ENCODE results near the gene RAB12.
A peak's percentile ranks its signal among the peaks of the same experiment; 100 is the strongest.
"Not testable (repeated sequence)": the region's sequence is repeated elsewhere in the genome, so short reads cannot be mapped to it uniquely, and the experiment has no call there.

Gene RAB12, protein sequence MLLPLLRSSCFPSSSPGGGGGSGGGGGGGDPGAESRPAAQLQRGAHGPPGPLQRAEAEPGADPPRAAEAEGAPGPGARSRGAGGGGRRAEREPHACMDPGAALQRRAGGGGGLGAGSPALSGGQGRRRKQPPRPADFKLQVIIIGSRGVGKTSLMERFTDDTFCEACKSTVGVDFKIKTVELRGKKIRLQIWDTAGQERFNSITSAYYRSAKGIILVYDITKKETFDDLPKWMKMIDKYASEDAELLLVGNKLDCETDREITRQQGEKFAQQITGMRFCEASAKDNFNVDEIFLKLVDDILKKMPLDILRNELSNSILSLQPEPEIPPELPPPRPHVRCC

GRCh38 chr18:8608795-8609658 lies at the start of gene RAB12:
TSS of gene RAB12 (plus strand) at chr18:8609437. CDS start at chr18:8609440, 3 bp downstream.
- DNase-seq: peak; percentile 79

DNA sequence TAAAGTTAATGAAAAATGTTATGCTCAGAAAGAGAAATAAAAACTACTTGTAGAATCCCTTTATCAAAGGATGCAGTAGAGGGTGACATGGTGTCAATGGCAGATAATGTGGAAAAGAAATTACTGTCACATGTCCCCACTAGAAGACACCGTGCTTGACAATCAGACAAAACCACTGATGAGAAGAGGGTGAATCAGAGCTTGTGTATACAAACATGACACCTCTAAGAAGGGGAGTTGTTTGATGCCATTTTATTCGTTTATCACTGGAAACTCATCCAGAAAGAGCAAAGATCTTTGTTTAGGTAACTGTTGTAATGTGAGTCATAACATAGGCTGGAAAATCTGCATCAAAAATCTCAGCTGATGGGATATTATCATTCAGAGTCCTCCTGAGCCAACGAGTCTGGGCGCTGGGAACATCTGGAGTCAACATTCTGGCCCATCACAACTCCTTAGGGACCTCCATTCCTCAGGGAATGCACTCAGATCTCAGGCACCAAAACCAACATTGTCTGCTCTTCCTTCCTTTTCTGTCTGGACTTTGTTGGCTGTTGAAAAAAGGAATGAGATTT lies 49.5 kb upstream of the RAB12 start:
- no peak for DNase-seq

DNA sequence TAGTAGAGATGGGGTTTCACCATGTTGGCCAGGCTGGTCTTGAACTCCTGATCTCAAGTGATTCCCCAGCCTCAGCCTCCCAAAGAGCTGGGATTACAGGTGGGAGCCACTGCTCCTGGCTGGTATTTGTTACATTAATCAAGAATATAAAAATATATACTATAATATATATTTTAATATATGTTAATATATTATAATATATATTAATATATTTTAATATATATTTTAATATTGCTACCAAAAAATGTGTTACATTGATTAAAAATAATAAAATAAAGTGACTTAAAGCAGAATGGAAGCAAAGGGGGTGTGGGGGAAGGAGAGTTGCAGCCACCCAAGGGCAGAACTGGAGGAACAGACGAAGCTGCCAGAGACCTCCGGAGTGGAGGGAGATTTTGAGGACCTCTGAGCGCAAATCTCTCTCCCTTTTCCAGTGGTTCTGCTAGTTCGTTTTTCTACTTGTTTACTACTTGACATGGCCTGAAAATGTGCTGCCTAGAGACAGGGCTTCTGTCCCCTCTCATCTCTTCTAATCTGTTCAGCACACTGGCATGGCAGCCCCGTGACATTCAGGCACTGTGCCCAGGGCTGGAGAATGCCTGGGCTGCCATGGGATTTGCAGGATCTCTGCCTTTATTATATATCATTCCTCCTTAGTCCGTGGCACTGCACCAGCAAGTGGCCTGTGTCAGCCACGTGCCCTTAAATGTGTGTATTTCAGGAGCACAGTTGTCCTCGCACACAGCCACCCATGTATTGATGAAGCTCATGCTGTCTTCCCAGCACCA lies 47.9 kb upstream of the RAB12 start:
- DNase-seq: no peak

GRCh38 chr18:8562070-8562469 lies 47.2 kb upstream of the RAB12 start:
- DNase-seq: no peak

- no peak for DNase-seq
Measured at GRCh38 chr18:8562919-8563318, 46.3 kb upstream of the RAB12 start.

DNA sequence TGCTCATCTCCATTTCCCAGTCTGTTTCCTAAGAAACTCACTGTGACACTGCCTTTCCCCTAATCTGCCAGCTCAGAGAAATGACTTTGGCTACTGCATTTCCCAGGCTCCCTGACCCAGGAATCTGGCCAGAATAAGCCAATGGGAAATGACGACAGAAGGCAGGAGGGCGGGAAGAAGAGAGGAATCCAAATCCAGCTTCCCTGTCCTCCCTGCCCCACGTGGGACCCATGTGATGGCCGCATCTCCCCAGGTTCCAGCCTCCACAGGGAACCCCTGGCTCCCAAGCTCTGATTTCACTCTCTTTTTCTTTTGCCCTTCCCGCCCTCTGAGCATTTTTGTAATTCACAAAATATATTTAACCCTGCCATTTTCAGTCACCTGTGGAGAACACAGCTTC lies 37.8 kb upstream of the RAB12 start:
- DNase-seq: no peak

DNA sequence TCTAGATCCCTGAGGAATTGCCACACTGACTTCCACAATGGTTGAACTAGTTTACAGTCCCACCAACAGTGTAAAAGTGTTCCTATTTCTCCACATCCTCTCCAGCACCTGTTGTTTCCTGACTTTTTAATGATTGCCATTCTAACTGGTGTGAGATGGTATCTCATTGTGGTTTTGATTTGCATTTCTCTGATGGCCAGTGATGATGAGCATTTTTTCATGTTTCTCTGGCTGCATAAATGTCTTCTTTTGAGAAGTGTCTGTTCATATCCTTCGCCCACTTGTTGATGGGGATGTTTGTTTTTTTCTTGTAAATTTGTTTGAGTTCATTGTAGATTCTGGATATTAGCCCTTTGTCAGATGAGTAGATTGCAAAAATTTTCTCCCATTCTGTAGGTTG lies 35.5 kb upstream of the RAB12 start:
- not testable (repeated sequence) for DNase-seq

GRCh38 chr18:8584798-8585197 lies 24.4 kb upstream of the RAB12 start:
- no peak for DNase-seq

DNA sequence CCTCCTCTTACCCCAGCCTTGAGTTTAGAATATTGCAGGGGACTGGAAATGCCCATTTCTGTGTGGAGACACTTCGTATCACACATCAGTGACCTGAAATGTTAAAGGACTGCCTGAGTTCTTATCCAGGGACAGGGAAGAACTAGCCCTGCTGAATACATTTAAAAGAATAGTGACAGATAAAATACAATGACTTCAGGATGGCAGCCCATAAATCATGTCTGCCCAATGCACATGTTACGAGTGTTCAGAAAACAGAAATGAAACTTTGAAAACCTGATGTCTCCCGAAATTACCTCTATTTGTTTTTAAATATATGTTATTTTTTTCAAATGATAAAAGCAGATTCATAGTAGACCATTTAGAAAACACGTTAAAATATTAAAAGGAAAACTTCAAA lies 22.3 kb upstream of the RAB12 start:
- DNase-seq: no peak

DNA sequence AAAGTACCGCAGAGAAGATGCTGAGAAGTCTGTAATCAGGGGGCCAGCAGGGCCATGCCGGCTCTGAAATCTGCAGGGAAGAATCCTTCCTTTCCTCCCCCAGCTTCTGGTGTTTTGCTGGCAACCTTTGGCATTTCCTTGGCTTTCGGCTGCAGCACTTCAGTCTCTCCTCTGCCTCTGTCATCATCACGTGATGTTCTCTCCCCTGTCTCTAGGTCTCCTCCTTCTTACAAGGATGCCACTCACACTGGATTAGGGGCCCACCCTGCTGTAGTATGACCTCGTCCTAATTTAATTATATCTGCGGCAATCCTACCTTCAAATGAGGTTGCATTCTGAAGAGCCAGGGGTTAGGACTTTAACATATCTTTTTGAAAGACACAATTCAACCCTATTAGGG lies 13.8 kb upstream of the RAB12 start:
- no peak for DNase-seq

DNA sequence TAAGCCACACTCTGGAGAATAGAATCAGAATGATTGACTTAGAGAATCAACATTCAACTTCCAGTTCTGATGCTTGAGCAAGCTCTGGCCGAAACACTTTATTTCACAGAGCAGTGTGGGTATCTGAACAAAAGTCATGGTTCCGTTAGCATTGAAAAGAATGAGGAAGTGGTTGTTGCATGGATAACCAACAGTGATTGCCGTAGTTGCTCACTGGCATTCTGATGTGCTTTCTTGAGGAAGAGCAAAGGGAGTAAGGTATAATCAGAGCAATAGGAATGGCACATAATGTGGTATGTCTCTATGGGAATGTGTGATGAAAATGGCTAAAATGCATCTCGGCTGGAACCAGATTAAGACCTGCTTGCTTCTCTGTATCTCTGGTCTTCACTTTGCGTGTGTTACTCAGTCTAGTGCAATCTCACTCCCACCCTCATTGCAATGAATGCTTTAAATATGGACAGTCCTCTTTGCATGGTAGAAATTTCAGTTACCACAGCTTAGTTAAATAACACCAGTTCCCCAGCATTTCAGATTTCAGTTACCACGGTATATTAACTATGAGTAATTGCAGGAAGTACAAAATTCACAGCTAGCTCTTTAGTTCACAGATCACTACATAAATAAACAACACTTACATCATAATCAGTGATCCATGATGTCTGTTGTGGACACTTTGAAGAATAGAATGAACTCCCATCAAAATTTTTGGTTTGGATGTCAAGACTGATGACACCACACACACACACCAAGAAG lies 7.8 kb upstream of the RAB12 start:
- DNase-seq: no peak

- DNase-seq: no peak
Measured at GRCh38 chr18:8602040-8602439, 7.2 kb upstream of the RAB12 start.

GRCh38 chr18:8602557-8602956 lies 6.7 kb upstream of the RAB12 start:
- DNase-seq: no peak

DNA sequence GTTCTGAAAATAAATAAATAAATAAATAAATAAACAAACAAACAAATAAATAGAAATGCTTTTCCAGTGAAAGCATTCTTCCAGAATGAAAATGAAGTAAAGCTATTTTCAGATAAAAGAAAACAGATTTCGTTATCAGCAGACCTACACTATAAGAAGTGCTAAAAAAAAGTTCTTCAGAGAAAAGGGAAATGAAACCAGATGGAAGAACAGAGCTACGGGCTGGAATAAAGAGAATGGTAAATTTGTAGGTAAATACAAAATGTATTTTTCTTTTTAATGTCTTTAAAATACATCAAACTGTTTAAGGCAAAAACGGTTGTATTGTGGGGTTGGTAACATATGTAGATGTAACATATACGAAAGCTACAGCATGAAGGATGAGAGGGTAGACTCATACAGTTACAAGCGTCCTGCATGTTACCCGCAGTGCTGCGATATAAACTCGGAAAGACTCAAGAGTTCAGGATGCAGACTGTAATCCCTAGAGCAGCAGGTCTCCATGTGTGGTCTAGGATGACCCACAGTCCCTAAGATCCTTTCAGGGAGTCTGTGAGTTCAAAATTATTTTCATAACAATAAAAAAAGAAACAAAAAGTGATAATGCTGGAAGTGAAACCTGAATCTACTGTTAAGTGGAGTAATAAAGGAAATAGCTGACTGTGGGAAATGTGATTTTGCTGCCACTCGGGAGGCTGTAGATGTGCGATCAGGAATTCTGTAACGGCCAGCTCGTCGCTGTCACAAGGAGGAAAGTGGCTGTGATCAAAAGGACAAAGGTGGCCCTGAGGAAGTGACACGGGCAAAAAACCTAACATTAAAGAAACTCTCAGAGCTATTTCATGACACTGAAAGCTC lies 5.3 kb upstream of the RAB12 start:
- DNase-seq: no peak

- DNase-seq: no peak
Measured at GRCh38 chr18:8605974-8606373, 3.3 kb upstream of the RAB12 start.

DNA sequence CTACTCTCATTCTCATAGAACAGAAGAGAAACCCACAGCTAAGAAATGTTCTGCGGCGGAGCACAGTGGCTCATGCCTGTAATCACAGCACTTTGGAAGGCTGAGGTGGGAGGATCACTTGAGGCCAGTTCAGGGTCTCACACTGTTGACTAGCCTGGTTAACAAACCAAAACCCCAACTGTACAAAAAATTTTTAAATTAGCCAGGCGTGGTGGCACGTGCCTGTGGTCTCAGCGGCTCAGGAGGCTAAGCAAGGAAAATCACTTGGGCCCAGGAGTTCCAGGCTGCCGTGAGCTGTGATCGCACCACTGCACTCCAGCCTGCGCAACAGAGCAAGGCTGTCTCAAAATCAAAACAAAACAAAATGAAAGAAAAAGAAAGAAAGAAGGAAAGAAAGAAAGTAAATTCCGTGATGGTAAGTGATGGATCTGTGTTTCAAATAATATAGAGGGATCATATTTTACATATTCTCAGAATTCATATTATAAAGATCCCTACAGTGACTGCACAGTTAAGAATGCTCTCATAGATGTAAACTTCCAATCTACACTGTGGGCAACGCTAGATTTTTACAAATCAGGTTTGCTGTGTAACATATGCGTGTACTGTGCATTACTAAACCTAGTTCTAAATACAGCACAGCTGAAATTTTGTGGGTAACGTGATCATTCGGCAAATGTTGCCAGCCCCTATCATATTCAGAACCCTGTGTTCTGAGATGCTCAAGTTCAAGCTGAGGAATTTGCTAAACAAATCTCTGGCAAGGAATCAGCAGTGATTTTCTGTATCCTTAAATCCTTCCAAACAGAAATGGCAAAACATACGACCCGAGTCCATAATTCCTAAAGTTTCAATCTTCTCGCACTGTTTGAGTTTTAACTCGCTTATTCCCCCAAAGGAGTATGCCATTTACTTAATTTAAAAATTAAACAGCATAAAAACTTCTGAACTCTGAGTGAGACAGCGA lies 1.2 kb upstream of the RAB12 start:
- DNase-seq: no peak

- DNase-seq: no peak
Measured at GRCh38 chr18:8609659-8610458, 622 bp downstream of the RAB12 start.

DNA sequence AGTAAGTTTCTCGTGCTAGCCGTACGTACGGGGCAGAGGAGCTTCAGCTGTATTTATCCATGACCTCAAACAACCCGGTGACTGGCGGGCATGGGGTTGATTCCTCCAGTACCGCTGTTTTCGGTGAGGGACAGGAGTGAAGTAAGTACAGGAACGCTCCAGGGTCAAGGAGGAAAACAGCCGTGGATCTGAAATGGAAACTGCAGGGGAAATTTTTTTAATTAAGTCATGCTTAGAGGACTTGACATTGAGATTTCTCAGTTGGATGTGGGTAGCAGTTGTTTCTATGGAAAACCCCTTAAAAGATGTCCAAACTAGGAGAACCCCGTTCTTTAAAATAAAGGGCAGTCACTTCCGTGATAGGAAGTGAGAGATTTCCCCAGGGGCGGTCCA lies 1.2 kb downstream of the RAB12 start:
- no peak for DNase-seq

GRCh38 chr18:8611916-8612576 lies 2.8 kb downstream of the RAB12 start:
- no peak for DNase-seq

Data from NCI-H1092 treated with DMSO at 0.1 percent for 48 hours (cell line).